Putamen (tissue), 1 donor: ENCODE measurements around the gene NUTF2.

Source experiments
- DNase-seq: peaks from one replicate; pipeline ENCODE4 v3.0.0-alpha.2; 2016; ENCODE audit warnings: low spot score

Gene NUTF2

GRCh38 chr16:67837811-67838210, 8.9 kb upstream of the NUTF2 start:
- DNase-seq, result no peak

GRCh38 chr16:67841198-67841815, 5.4 kb upstream of the NUTF2 start:
- no peak for DNase-seq

- peak; percentile 95 for DNase-seq
Measured at GRCh38 chr16:67841816-67842508, 4.8 kb upstream of the NUTF2 start, which contains the start of gene THAP11. Gene THAP11 (plus strand): TSS chr16:67842320. CDS start chr16:67842555, 235 bp downstream.

GRCh38 chr16:67842509-67843342, 4.0 kb upstream of the NUTF2 start:
- peak; percentile 69 for DNase-seq

- no peak for DNase-seq
Measured at GRCh38 chr16:67843343-67843765, 3.4 kb upstream of the NUTF2 start.

GRCh38 chr16:67844497-67844896, 2.2 kb upstream of the NUTF2 start:
- DNase-seq, result no peak

- no peak for DNase-seq
Measured at GRCh38 chr16:67845291-67846062, 1.3 kb upstream of the NUTF2 start.

- no peak for DNase-seq
Measured at GRCh38 chr16:67846063-67846319, 742 bp upstream of the NUTF2 start.

- DNase-seq, result no peak
Measured at GRCh38 chr16:67847064-67847861, 530 bp downstream of the NUTF2 start, which contains the start of gene CENPT. Gene CENPT (minus strand): TSS chr16:67847693. CDS start chr16:67833859, 13,834 bp downstream.

- DNase-seq, result no peak
Measured at GRCh38 chr16:67848118-67848517, 1.4 kb downstream of the NUTF2 start.

- DNase-seq, result no peak
Measured at GRCh38 chr16:67853670-67854069, 6.9 kb downstream of the NUTF2 start.

- no peak for DNase-seq
Measured at GRCh38 chr16:67855789-67856188, 9.1 kb downstream of the NUTF2 start.

GRCh38 chr16:67856927-67857546, 10.3 kb downstream of the NUTF2 start:
- no peak for DNase-seq

GRCh38 chr16:67857547-67858233, 11.0 kb downstream of the NUTF2 start:
- DNase-seq, result no peak

GRCh38 chr16:67858500-67858899, 11.8 kb downstream of the NUTF2 start:
- DNase-seq, result no peak

- DNase-seq, result no peak
Measured at GRCh38 chr16:67860589-67861398, 14.1 kb downstream of the NUTF2 start.

- no peak for DNase-seq
Measured at GRCh38 chr16:67861877-67862276, 15.1 kb downstream of the NUTF2 start.

GRCh38 chr16:67862623-67863583, 16.2 kb downstream of the NUTF2 start:
- DNase-seq, result no peak
